Measurements from ENCODE around the gene LRRC10.

LRRC10 gene

GRCh38 chr12:69619050-69619449 lies 8.3 kb upstream of the LRRC10 start:
- TF ChIP-seq SPI1 (IDR thresholded peaks at IDR 0.05; ENCODE audit: borderline replicate concordance, low read depth) (no peak), POLR2AphosphoS5 (IDR thresholded peaks at IDR 0.05; ENCODE audit: low read depth) (no peak), GABPA (IDR thresholded peaks at IDR 0.05; ENCODE audit: low read depth) (no peak), CTCF (IDR thresholded peaks at IDR 0.05; ENCODE audit: insufficient read depth, low read length) (no peak), REST (IDR thresholded peaks at IDR 0.05; ENCODE audit: insufficient replicate concordance, low read depth) (no peak)
- no peak overlapping the region for H3K4me3 ChIP-seq (replicated peaks; ENCODE audit: insufficient read depth, low read length)
- no peak overlapping the region for H3K27ac ChIP-seq (replicated peaks)
- H3K27me3 ChIP-seq (ENCODE audit: insufficient read depth, poor library complexity, severe bottlenecking), result no peaks in the 10 kb centered on the region
- DNase-seq (ENCODE audit: low read depth in 1 of 2, low spot score in 1 of 2), result no peak

- H3K4me3 ChIP-seq (replicated peaks; ENCODE audit: insufficient read depth, low read length), result no peak overlapping the region
- H3K27ac ChIP-seq (replicated peaks), result no peak overlapping the region
- DNase-seq (ENCODE audit: low read depth in 1 of 2, low spot score in 1 of 2), result no peak
- no peak for TF ChIP-seq GABPA (IDR thresholded peaks at IDR 0.05; ENCODE audit: low read depth)
- TF ChIP-seq CTCF (IDR thresholded peaks at IDR 0.05; ENCODE audit: insufficient read depth, low read length), result no peak
- no peak for TF ChIP-seq REST (IDR thresholded peaks at IDR 0.05; ENCODE audit: insufficient replicate concordance, low read depth)
- TF ChIP-seq POLR2AphosphoS5 (IDR thresholded peaks at IDR 0.05; ENCODE audit: low read depth), result no peak
- no peak for TF ChIP-seq SPI1 (IDR thresholded peaks at IDR 0.05; ENCODE audit: borderline replicate concordance, low read depth)
- no peaks in the 10 kb centered on the region for H3K27me3 ChIP-seq (ENCODE audit: insufficient read depth, poor library complexity, severe bottlenecking)
Observed at GRCh38 chr12:69616025-69616424, 5.3 kb upstream of the LRRC10 start.

- no peak for DNase-seq (ENCODE audit: low read depth in 1 of 2, low spot score in 1 of 2)
- H3K4me3 ChIP-seq (replicated peaks; ENCODE audit: insufficient read depth, low read length), result no peak overlapping the region
- no peaks in the 10 kb centered on the region for H3K27me3 ChIP-seq (ENCODE audit: insufficient read depth, poor library complexity, severe bottlenecking)
- no peak overlapping the region for H3K27ac ChIP-seq (replicated peaks)
- TF ChIP-seq SPI1 (IDR thresholded peaks at IDR 0.05; ENCODE audit: borderline replicate concordance, low read depth) (no peak), CTCF (IDR thresholded peaks at IDR 0.05; ENCODE audit: insufficient read depth, low read length) (no peak), POLR2AphosphoS5 (IDR thresholded peaks at IDR 0.05; ENCODE audit: low read depth) (no peak), REST (IDR thresholded peaks at IDR 0.05; ENCODE audit: insufficient replicate concordance, low read depth) (no peak), GABPA (IDR thresholded peaks at IDR 0.05; ENCODE audit: low read depth) (no peak)
Observed at GRCh38 chr12:69613351-69613750, 2.6 kb upstream of the LRRC10 start.

All from HL-60 (cell line).